PC-3 (cell line): Measurements from ENCODE around the gene ANKRD50. TPM values are rescaled to one million over a fixed set of nuclear protein-coding genes. Genes with fewer than 3 reads are reported as not detected.

Experiments
- ATAC-seq: fragments of 200-7000 bp; cut with Tn5 transposase; 2 replicates; pipeline ENCODE4 v1.9.1; 2020; ENCODE audit warnings: mild to moderate bottlenecking, moderate library complexity
- BruUV-seq: library from RNA; stranded (reverse); fragments of 400-500 nt; replicated peaks from 2 replicates; lab custom pipeline; 2021; lab: Mats Ljungman, UMichigan
- CTCF ChIA-PET: fragments of 300-600 bp; sonication (Branson Sonifier 250); formaldehyde crosslinking; loops from one replicate; lab custom pipeline; 2022; ENCODE audit warnings: antibody characterized with exemption; lab: Charles Lee
- POLR2A ChIA-PET: fragments of 300-600 bp; sonication (Branson Sonifier 250); formaldehyde crosslinking; loops from one replicate; lab custom pipeline; 2022; ENCODE audit warnings: antibody characterized with exemption; ENCODE audit not compliant: unreplicated experiment; lab: Charles Lee
- DNase-seq: peaks from one replicate; pipeline ENCODE4 v3.0.0-alpha.2; 2015
- H2AFZ ChIP-seq: fragments of 300-600 bp; sonication (generic); 2 replicates; pipeline ENCODE4 v1.6.0; 2016; ENCODE audit warnings: antibody characterized with exemption, low read length
- H3F3A ChIP-seq: fragments of 300-600 bp; sonication (generic); one replicate; pipeline ENCODE4 v1.6.0; 2017; ENCODE audit warnings: antibody characterized with exemption, low read length, control low read depth, mild to moderate bottlenecking; ENCODE audit not compliant: unreplicated experiment
- H3K27ac ChIP-seq: fragments of 300-600 bp; sonication (generic); 2 replicates; pipeline ENCODE4 v1.5.1; 2016; ENCODE audit warnings: mild to moderate bottlenecking, low read length
- H3K27me3 ChIP-seq: fragments of 300-600 bp; sonication (generic); 2 replicates; pipeline ENCODE4 v1.6.1; 2016; ENCODE audit warnings: low read length, mixed read lengths
- H3K36me3 ChIP-seq: fragments of 300-600 bp; sonication (generic); 2 replicates; pipeline ENCODE4 v1.6.1; 2016; ENCODE audit warnings: low read depth, mixed run types, low read length, mixed read lengths
- H3K4me1 ChIP-seq: fragments of 300-600 bp; sonication (generic); 2 replicates; pipeline ENCODE4 v1.5.1; 2016; ENCODE audit warnings: low read length; ENCODE audit not compliant: insufficient read depth
- H3K4me2 ChIP-seq: fragments of 300-600 bp; sonication (generic); 2 replicates; pipeline ENCODE4 v1.6.0; 2016; ENCODE audit warnings: low read length
- H3K4me3 ChIP-seq: fragments of 300-600 bp; sonication (generic); 2 replicates; pipeline ENCODE4 v1.5.1; 2016; ENCODE audit warnings: mild to moderate bottlenecking, low read length, mixed read lengths
- H3K79me2 ChIP-seq: fragments of 300-600 bp; sonication (generic); 2 replicates; pipeline ENCODE4 v1.6.1; 2017; ENCODE audit warnings: low read length, mixed read lengths
- H3K9ac ChIP-seq: fragments of 300-600 bp; sonication (generic); 2 replicates; pipeline ENCODE4 v1.6.0; 2016; ENCODE audit warnings: mild to moderate bottlenecking, low read length
- H3K9me2 ChIP-seq: fragments of 300-600 bp; sonication (generic); replicated peaks from 2 replicates; pipeline ENCODE4 v1.6.1; 2016; ENCODE audit warnings: mixed run types, low read length, mixed read lengths
- H3K9me3 ChIP-seq: fragments of 300-600 bp; sonication (generic); 2 replicates; pipeline ENCODE4 v1.6.1; 2016; ENCODE audit warnings: low read length, mixed read lengths
- H4K20me1 ChIP-seq: fragments of 300-600 bp; sonication (generic); 2 replicates; pipeline ENCODE4 v1.6.1; 2016; ENCODE audit warnings: low read length, mixed read lengths
- EZH2 ChIP-seq: fragments of 300-600 bp; sonication (generic); IDR thresholded peaks from one replicate; pipeline ENCODE4 v1.6.1; 2017; ENCODE audit warnings: antibody characterized with exemption, mild to moderate bottlenecking, low read length; ENCODE audit not compliant: unreplicated experiment
- EZH2phosphoT487 ChIP-seq: fragments of 300-600 bp; sonication (generic); IDR thresholded peaks from 2 replicates; pipeline ENCODE4 v1.6.1; 2018; ENCODE audit warnings: mild to moderate bottlenecking, antibody characterized with exemption, low read length, borderline replicate concordance
- intact Hi-C: fragments of 100-400 bp; cut with micrococcal nuclease; formaldehyde crosslinking; loops from 2 replicates; pipeline ENCODE4 v1.9.0; 2023
- total RNA-seq: library from RNA; depleted of rRNA; stranded (reverse); fragments of >200 nt; gene quantifications from 2 replicates; pipeline ENCODE4 v1.2.3, GENCODE V29; 2014
- TF ChIP-seq, protein P1 (sequence below): fragments of 300-600 bp; sonication (generic); conservative IDR thresholded peaks from 2 replicates; pipeline ENCODE4 v1.5.1; 2017; ENCODE audit warnings: antibody characterized with exemption, low read depth, mild to moderate bottlenecking, low read length

Gene ANKRD50
- total RNA-seq, 1 experiment from 2014 or later = 26.3 TPM

DNA sequence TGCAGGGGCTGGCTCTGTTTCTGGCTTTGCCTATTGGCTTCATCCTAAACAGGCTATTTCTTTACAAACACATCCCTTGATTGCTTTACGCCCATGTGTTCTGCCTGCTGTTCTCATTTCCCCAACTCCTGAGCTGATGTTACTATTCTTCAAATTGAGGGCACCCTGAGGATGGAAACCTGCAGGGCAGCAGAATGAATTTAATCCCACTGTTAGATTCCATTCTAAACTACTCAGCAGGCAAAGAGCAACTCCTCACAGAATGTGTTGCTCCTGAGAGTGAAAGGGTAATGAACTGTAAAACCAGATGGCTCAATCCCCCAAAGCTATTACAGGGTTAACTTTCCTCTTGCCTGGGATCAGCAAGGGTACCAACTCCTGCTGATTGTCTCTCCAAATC is 75.7 kb downstream of the ANKRD50 start:
- ChIA-PET CTCF (no interaction called here), POLR2A (no interaction called here)
- ATAC-seq (no peak), DNase-seq (no peak)
- H3K79me2 ChIP-seq = no peaks in the 10 kb centered on the region
- BruUV-seq = no TSS peak
- no peaks in the 10 kb centered on the region for H3K9me3 ChIP-seq
- no peak overlapping the region for H3K9ac ChIP-seq
- no peak overlapping the region for H3K27ac ChIP-seq
- no peaks in the 10 kb centered on the region for H3F3A ChIP-seq
- H3K4me1 ChIP-seq = peaks cover 30% of the 10 kb centered on the region
- H3K4me2 ChIP-seq = no peak overlapping the region
- intact Hi-C loops = no loop called here
- H3K4me3 ChIP-seq = no peak overlapping the region
- no peaks in the 10 kb centered on the region for H3K36me3 ChIP-seq
- H3K27me3 ChIP-seq = no peaks in the 10 kb centered on the region
- H2AFZ ChIP-seq = no peak overlapping the region
- H3K9me2 ChIP-seq = no peaks in the 10 kb centered on the region
- TF ChIP-seq, protein P1, sequence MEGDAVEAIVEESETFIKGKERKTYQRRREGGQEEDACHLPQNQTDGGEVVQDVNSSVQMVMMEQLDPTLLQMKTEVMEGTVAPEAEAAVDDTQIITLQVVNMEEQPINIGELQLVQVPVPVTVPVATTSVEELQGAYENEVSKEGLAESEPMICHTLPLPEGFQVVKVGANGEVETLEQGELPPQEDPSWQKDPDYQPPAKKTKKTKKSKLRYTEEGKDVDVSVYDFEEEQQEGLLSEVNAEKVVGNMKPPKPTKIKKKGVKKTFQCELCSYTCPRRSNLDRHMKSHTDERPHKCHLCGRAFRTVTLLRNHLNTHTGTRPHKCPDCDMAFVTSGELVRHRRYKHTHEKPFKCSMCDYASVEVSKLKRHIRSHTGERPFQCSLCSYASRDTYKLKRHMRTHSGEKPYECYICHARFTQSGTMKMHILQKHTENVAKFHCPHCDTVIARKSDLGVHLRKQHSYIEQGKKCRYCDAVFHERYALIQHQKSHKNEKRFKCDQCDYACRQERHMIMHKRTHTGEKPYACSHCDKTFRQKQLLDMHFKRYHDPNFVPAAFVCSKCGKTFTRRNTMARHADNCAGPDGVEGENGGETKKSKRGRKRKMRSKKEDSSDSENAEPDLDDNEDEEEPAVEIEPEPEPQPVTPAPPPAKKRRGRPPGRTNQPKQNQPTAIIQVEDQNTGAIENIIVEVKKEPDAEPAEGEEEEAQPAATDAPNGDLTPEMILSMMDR = no peak
- no peak for TF ChIP-seq EZH2
- no peak for TF ChIP-seq EZH2phosphoT487
- no peaks in the 10 kb centered on the region for H4K20me1 ChIP-seq

GRCh38 chr4:124635331-124635730 is 77.2 kb downstream of the ANKRD50 start:
- H3K9ac ChIP-seq = no peak overlapping the region
- intact Hi-C loops = no loop called here
- no peak for TF ChIP-seq EZH2phosphoT487
- TF ChIP-seq EZH2 = no peak
- TF ChIP-seq, protein P1 = no peak
- H3K9me2 ChIP-seq = no peaks in the 10 kb centered on the region
- H3K4me3 ChIP-seq = no peak overlapping the region
- DNase-seq (no peak), ATAC-seq (no peak)
- no peak overlapping the region for H3K27ac ChIP-seq
- H3K27me3 ChIP-seq = no peaks in the 10 kb centered on the region
- no peaks in the 10 kb centered on the region for H3F3A ChIP-seq
- CTCF ChIA-PET = no interaction called here
- H3K79me2 ChIP-seq = no peaks in the 10 kb centered on the region
- no peaks in the 10 kb centered on the region for H3K36me3 ChIP-seq
- no peak overlapping the region for H3K4me2 ChIP-seq
- no peak overlapping the region for H2AFZ ChIP-seq
- no peaks in the 10 kb centered on the region for H4K20me1 ChIP-seq
- H3K9me3 ChIP-seq = no peaks in the 10 kb centered on the region
- peaks cover 24% of the 10 kb centered on the region for H3K4me1 ChIP-seq
- POLR2A ChIA-PET = no interaction called here
- BruUV-seq = no TSS peak

DNA sequence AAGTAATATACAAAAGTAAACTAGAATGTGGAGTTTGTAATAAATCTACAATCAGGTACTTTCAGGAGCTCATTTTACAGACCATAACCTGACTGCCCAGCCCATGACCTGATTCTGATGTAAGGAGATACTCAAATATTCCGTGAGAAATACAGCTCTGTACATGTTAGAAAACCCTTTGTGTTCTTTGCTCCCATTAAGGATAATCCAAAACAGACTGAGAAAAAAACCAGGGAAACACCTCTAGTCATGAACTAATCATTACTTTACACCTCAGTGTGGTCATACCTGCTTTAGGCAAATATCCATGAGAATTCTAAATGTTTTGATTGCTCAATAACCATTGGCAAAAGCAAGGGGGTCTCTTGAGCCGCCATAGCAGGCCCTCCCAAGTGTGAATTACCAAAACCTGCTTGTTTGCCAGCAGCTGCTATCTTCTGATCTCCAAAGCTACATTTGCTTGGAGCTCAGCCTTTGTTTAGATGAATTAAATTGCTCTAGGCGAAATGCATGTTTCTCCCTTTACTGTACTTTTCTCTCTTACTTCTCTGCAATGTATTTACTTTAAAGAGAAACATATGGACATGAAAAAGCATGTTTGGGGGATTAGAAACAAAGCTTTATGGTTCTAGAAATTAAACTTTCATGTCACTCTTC is 79.1 kb downstream of the ANKRD50 start:
- CTCF ChIA-PET = no interaction called here
- intact Hi-C loops = no loop called here

More for the DNA sequence above, 79.1 kb downstream of the ANKRD50 start:
- H3K9ac ChIP-seq = no peak overlapping the region
- no peaks in the 10 kb centered on the region for H3K9me2 ChIP-seq
- POLR2A ChIA-PET = no interaction called here
- H2AFZ ChIP-seq = no peak overlapping the region
- no peaks in the 10 kb centered on the region for H4K20me1 ChIP-seq
- H3K36me3 ChIP-seq = no peaks in the 10 kb centered on the region
- no peaks in the 10 kb centered on the region for H3K27me3 ChIP-seq
- H3K9me3 ChIP-seq = no peaks in the 10 kb centered on the region
- H3K4me2 ChIP-seq = no peak overlapping the region
- H3K27ac ChIP-seq = no peak overlapping the region
- TF ChIP-seq EZH2 = no peak
- TF ChIP-seq, protein P1 = no peak
- TF ChIP-seq EZH2phosphoT487 = no peak
- H3F3A ChIP-seq = no peaks in the 10 kb centered on the region
- ATAC-seq (no peak), DNase-seq (no peak)
- no TSS peak for BruUV-seq
- H3K79me2 ChIP-seq = no peaks in the 10 kb centered on the region
- H3K4me3 ChIP-seq = no peak overlapping the region
- H3K4me1 ChIP-seq = peaks cover 14% of the 10 kb centered on the region
